ENCODE results near the gene FAM107A. TPM values are rescaled to one million over a fixed set of nuclear protein-coding genes. Genes with fewer than 3 reads are reported as not detected.

Gene FAM107A
- total and polyA plus RNA-seq, 8 donors = 4.7 to 55.4 (median 19.9) TPM

GRCh38 chr3:58623478-58623877 lies 46.3 kb upstream of the FAM107A start:
- WGBS, 5 donors = 69 to 83% (median 73%) methylated on average over 7 to 8 of the region's 8 CpGs
- Histone ChIP-seq H3K36me3 (no peaks in the 10 kb centered on the region), H3K9me3 (no peaks in the 10 kb centered on the region), H3K4me1 (peaks cover 15 to 38% (median 17%) of the 10 kb centered on the region in 4 donors), H3K27ac (no peak overlapping the region), H3K4me3 (no peak overlapping the region), H3K27me3 (no peaks in the 10 kb centered on the region)
- TF ChIP-seq EP300 (IDR thresholded peaks at IDR 0.05) (no peak), POLR2AphosphoS5 (IDR thresholded peaks at IDR 0.05) (no peak), CTCF (IDR thresholded peaks at IDR 0.05) (no peak), POLR2A (IDR thresholded peaks at IDR 0.05) (no peak)
- DNase-seq = no peak
- intact Hi-C loops (cut with DNase I; ENCODE audit: low total_unique reads) = no loop called here

DNA sequence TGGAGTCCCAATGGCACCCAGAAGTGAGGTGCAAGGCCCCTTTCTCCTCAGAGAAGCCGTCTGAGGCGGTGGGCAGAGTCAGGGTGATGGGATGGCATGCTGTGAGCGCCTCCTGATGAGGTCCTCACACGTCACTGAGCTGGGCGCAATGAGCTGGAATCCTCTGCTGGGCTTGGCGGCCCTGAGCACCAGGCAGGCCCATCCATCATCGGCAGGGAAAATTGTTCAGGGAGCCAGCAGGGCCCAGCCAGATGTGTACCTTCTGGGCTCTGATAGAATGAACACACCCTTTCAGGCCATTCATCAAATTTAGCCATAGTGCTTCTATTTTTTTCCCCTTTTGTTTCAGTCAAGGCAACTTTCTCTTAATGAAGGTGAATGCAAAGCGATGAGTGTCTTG lies 45.7 kb upstream of the FAM107A start:
- H3K27me3 ChIP-seq = no peaks in the 10 kb centered on the region
- H3K9me3 ChIP-seq = no peaks in the 10 kb centered on the region
- no peak overlapping the region for H3K27ac ChIP-seq
- no peak for TF ChIP-seq POLR2AphosphoS5 (IDR thresholded peaks at IDR 0.05)
- no peak for TF ChIP-seq EP300 (IDR thresholded peaks at IDR 0.05)
- TF ChIP-seq CTCF (IDR thresholded peaks at IDR 0.05) = no peak
- TF ChIP-seq POLR2A (IDR thresholded peaks at IDR 0.05) = no peak
- DNase-seq = peak in 1 of 2 donors; percentile 48
- H3K4me3 ChIP-seq = no peak overlapping the region
- WGBS, 5 donors = 84 to 92% (median 89%) methylated on average over 8 of the region's 8 CpGs
- peaks cover 9 to 38% (median 11%) of the 10 kb centered on the region in 4 donors for H3K4me1 ChIP-seq
- H3K36me3 ChIP-seq = no peaks in the 10 kb centered on the region
- intact Hi-C loops (cut with DNase I; ENCODE audit: low total_unique reads) = no loop called here

- no peak for TF ChIP-seq EP300 (IDR thresholded peaks at IDR 0.05)
- TF ChIP-seq POLR2A (IDR thresholded peaks at IDR 0.05) = no peak
- TF ChIP-seq POLR2AphosphoS5 (IDR thresholded peaks at IDR 0.05) = no peak
- 88 to 96% (median 91%) methylated on average over 4 of the region's 4 CpGs for WGBS, 5 donors
- H3K27ac ChIP-seq = no peak overlapping the region
- peaks cover 5 to 36% (median 8%) of the 10 kb centered on the region in 4 donors for H3K4me1 ChIP-seq
- intact Hi-C loops (cut with DNase I; ENCODE audit: low total_unique reads) = no loop called here
- H3K4me3 ChIP-seq = no peak overlapping the region
- no peaks in the 10 kb centered on the region for H3K36me3 ChIP-seq
- no peak for DNase-seq
- H3K9me3 ChIP-seq = no peaks in the 10 kb centered on the region
- no peaks in the 10 kb centered on the region for H3K27me3 ChIP-seq
These were observed 45.2 kb upstream of the FAM107A start for GRCh38 chr3:58622436-58622835.

DNA sequence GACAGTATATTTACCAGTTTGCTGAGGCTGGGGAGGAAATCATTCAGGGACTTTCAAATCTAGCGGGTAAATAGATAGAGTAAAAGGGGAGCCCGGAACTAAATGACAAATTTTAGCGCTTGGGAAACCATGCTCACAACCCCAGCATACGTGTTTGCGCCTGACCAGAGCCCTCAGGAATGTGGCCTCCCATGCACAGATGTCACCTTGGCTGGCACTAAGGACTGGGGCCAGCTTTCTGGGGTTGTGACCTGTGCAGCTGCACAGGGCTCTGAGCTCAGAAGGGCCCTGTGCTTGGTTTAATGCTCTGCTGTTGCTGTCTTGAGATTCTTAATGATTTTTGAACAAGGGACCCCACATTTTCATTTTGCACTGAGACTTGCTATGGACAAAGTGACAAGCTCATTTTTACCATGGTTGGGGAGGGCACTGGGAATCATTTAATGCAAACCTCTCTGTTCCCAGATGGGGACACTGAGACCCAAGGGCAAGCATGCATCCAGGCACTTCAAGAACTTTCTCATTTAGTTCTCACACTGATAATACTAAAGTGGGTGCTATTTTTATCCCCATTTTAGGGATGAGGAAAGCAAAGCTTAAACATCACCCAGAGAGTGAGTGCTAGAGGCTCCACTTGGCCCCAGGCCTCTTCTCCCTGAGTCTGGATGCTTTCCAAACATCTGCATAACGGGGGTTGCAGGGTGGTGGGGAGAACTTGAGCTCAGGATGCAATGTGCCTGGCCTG lies 44.1 kb upstream of the FAM107A start:
- Histone ChIP-seq H3K4me3 (no peak overlapping the region), H3K27ac (no peak overlapping the region), H3K27me3 (no peaks in the 10 kb centered on the region), H3K9me3 (no peaks in the 10 kb centered on the region), H3K36me3 (no peaks in the 10 kb centered on the region), H3K4me1 (peaks cover 0 to 35% (median 4%) of the 10 kb centered on the region in 4 donors)
- intact Hi-C loops (cut with DNase I; ENCODE audit: low total_unique reads) = no loop called here
- TF ChIP-seq POLR2A (IDR thresholded peaks at IDR 0.05) = no peak
- no peak for TF ChIP-seq CTCF (IDR thresholded peaks at IDR 0.05)
- no peak for TF ChIP-seq EP300 (IDR thresholded peaks at IDR 0.05)
- no peak for TF ChIP-seq POLR2AphosphoS5 (IDR thresholded peaks at IDR 0.05)
- WGBS, 5 donors = 61 to 86% (median 74%) methylated on average over 5 to 6 of the region's 6 CpGs
- no peak for DNase-seq

- 80 to 93% (median 85%) methylated on average over 7 to 8 of the region's 8 CpGs for WGBS, 5 donors
- Histone ChIP-seq H3K36me3 (no peaks in the 10 kb centered on the region), H3K4me3 (no peak overlapping the region), H3K27ac (no peak overlapping the region), H3K9me3 (no peaks in the 10 kb centered on the region), H3K27me3 (no peaks in the 10 kb centered on the region), H3K4me1 (peaks cover 0 to 35% (median 4%) of the 10 kb centered on the region in 4 donors)
- intact Hi-C loops (cut with DNase I; ENCODE audit: low total_unique reads) = no loop called here
- DNase-seq = no peak
- no peak for TF ChIP-seq EP300 (IDR thresholded peaks at IDR 0.05)
- no peak for TF ChIP-seq POLR2A (IDR thresholded peaks at IDR 0.05)
- TF ChIP-seq POLR2AphosphoS5 (IDR thresholded peaks at IDR 0.05) = no peak
- TF ChIP-seq CTCF (IDR thresholded peaks at IDR 0.05) = no peak
These were observed 43.2 kb upstream of the FAM107A start for GRCh38 chr3:58620421-58620820.

All from stomach (tissue), 9 donors.